ENCODE results near the gene GARIN3. TPM values are rescaled to one million over a fixed set of nuclear protein-coding genes. Genes with fewer than 3 reads are reported as not detected.

Gene GARIN3
- total and polyA plus RNA-seq, 2 donors (not counting 1 experiment from before 2014, with no cell fraction given): not detected

GRCh38 chr5:157196045-157196444 lies 30.0 kb upstream of the GARIN3 start:
- H3K79me2 ChIP-seq (ENCODE audit: control insufficient read depth, insufficient read depth, low read length): no peaks in the 10 kb centered on the region
- DNase-seq (ENCODE audit: low read depth in 2 of 2): no peak
- H3K4me1 ChIP-seq (ENCODE audit: control insufficient read depth, extremely low read depth, insufficient read depth, low read length): no peaks in the 10 kb centered on the region
- H3K9ac ChIP-seq (ENCODE audit: insufficient read depth, low read length): no peak overlapping the region
- H3K9me3 ChIP-seq (ENCODE audit: control insufficient read depth, insufficient read depth, low read depth, low read length): no peaks in the 10 kb centered on the region
- no peaks in the 10 kb centered on the region for H3K27me3 ChIP-seq (ENCODE audit: control insufficient read depth, insufficient read depth, low read length)
- no peak overlapping the region for H2AFZ ChIP-seq (ENCODE audit: low read length)
- H4K20me1 ChIP-seq (ENCODE audit: control insufficient read depth, extremely low read depth, insufficient read depth, low read length): no peaks in the 10 kb centered on the region
- H3K4me3 ChIP-seq (replicated peaks in 1 of 4; ENCODE audit: control extremely low read depth in 1 of 4, insufficient read depth in 1 of 4, low read depth in 3 of 4, low read length in 4 of 4): no peak overlapping the region
- TF ChIP-seq EZH2 (IDR thresholded peaks at IDR 0.05; ENCODE audit: low read length, missing control alignments): no peak
- no peak for TF ChIP-seq CTCF (conservative IDR thresholded peaks at IDR 0.05 in 1 of 2, IDR thresholded peaks at IDR 0.05 in 1 of 2; ENCODE audit: low read depth in 1 of 2, low read length in 2 of 2)
- H3K27ac ChIP-seq (ENCODE audit: insufficient read depth, low read length): no peak overlapping the region
- H3K4me2 ChIP-seq (ENCODE audit: extremely low read depth, insufficient read depth, low read length): no peak overlapping the region
- no peaks in the 10 kb centered on the region for H3K36me3 ChIP-seq (ENCODE audit: control insufficient read depth, insufficient read depth, low read length)

- TF ChIP-seq CTCF (conservative IDR thresholded peaks at IDR 0.05 in 1 of 2, IDR thresholded peaks at IDR 0.05 in 1 of 2; ENCODE audit: low read depth in 1 of 2, low read length in 2 of 2) (no peak), EZH2 (IDR thresholded peaks at IDR 0.05; ENCODE audit: low read length, missing control alignments) (no peak)
These were observed 27.8 kb upstream of the GARIN3 start for GRCh38 chr5:157193699-157194424.

GRCh38 chr5:157189223-157189622 lies 23.2 kb upstream of the GARIN3 start:
- no peak overlapping the region for H2AFZ ChIP-seq (ENCODE audit: low read length)
- no peak overlapping the region for H3K9ac ChIP-seq (ENCODE audit: insufficient read depth, low read length)
- DNase-seq (ENCODE audit: low read depth in 2 of 2): no peak
- H3K4me1 ChIP-seq (ENCODE audit: control insufficient read depth, extremely low read depth, insufficient read depth, low read length): no peaks in the 10 kb centered on the region
- no peaks in the 10 kb centered on the region for H3K27me3 ChIP-seq (ENCODE audit: control insufficient read depth, insufficient read depth, low read length)
- H4K20me1 ChIP-seq (ENCODE audit: control insufficient read depth, extremely low read depth, insufficient read depth, low read length): no peaks in the 10 kb centered on the region
- no peak overlapping the region for H3K4me2 ChIP-seq (ENCODE audit: extremely low read depth, insufficient read depth, low read length)
- no peaks in the 10 kb centered on the region for H3K9me3 ChIP-seq (ENCODE audit: control insufficient read depth, insufficient read depth, low read depth, low read length)
- no peak overlapping the region for H3K4me3 ChIP-seq (replicated peaks in 1 of 4; ENCODE audit: control extremely low read depth in 1 of 4, insufficient read depth in 1 of 4, low read depth in 3 of 4, low read length in 4 of 4)
- no peaks in the 10 kb centered on the region for H3K36me3 ChIP-seq (ENCODE audit: control insufficient read depth, insufficient read depth, low read length)
- TF ChIP-seq CTCF (conservative IDR thresholded peaks at IDR 0.05 in 1 of 2, IDR thresholded peaks at IDR 0.05 in 1 of 2; ENCODE audit: low read depth in 1 of 2, low read length in 2 of 2) (no peak), EZH2 (IDR thresholded peaks at IDR 0.05; ENCODE audit: low read length, missing control alignments) (no peak)
- H3K79me2 ChIP-seq (ENCODE audit: control insufficient read depth, insufficient read depth, low read length): no peaks in the 10 kb centered on the region
- no peak overlapping the region for H3K27ac ChIP-seq (ENCODE audit: insufficient read depth, low read length)

More at GRCh38 chr5:157193699-157194424, 27.8 kb upstream of the GARIN3 start:
- H3K4me1 ChIP-seq (ENCODE audit: control insufficient read depth, extremely low read depth, insufficient read depth, low read length): no peaks in the 10 kb centered on the region
- H2AFZ ChIP-seq (ENCODE audit: low read length): no peak overlapping the region
- no peak for DNase-seq (ENCODE audit: low read depth in 2 of 2)
- H3K4me3 ChIP-seq (replicated peaks in 1 of 4; ENCODE audit: control extremely low read depth in 1 of 4, insufficient read depth in 1 of 4, low read depth in 3 of 4, low read length in 4 of 4): no peak overlapping the region
- no peaks in the 10 kb centered on the region for H3K9me3 ChIP-seq (ENCODE audit: control insufficient read depth, insufficient read depth, low read depth, low read length)
- H3K27me3 ChIP-seq (ENCODE audit: control insufficient read depth, insufficient read depth, low read length): no peaks in the 10 kb centered on the region
- H3K79me2 ChIP-seq (ENCODE audit: control insufficient read depth, insufficient read depth, low read length): no peaks in the 10 kb centered on the region
- no peak overlapping the region for H3K27ac ChIP-seq (ENCODE audit: insufficient read depth, low read length)
- no peaks in the 10 kb centered on the region for H4K20me1 ChIP-seq (ENCODE audit: control insufficient read depth, extremely low read depth, insufficient read depth, low read length)
- no peak overlapping the region for H3K9ac ChIP-seq (ENCODE audit: insufficient read depth, low read length)
- H3K36me3 ChIP-seq (ENCODE audit: control insufficient read depth, insufficient read depth, low read length): no peaks in the 10 kb centered on the region
- H3K4me2 ChIP-seq (ENCODE audit: extremely low read depth, insufficient read depth, low read length): no peak overlapping the region

All from fibroblast of lung (primary cell).